ENCODE results near the gene INSIG1. TPM values are rescaled to one million over a fixed set of nuclear protein-coding genes. Genes with fewer than 3 reads are reported as not detected.
A peak's percentile ranks its signal among the peaks of the same experiment; 100 is the strongest.

The INSIG1 gene
- total and polyA plus RNA-seq, 8 donors: 13.5 to 170 (median 21.4) TPM

GRCh38 chr7:155252892-155253501, 44.7 kb upstream of the INSIG1 start:
- TF ChIP-seq CTCF (IDR thresholded peaks at IDR 0.05): no peak
- no peaks in the 10 kb centered on the region for H3K4me1 ChIP-seq
- no peaks in the 10 kb centered on the region for H3K36me3 ChIP-seq
- H3K4me3 ChIP-seq: no peak overlapping the region
- DNase-seq (peak in 1 of 4 donors; percentile 71), ATAC-seq (no peak)
- no peaks in the 10 kb centered on the region for H3K9me3 ChIP-seq
- intact Hi-C loops (cut with DNase I): no loop called here
- no peak overlapping the region for H3K27ac ChIP-seq
- peaks cover 0 to 11% of the 10 kb centered on the region in 2 donors for H3K27me3 ChIP-seq

- no peak overlapping the region for H3K4me3 ChIP-seq
- H3K27me3 ChIP-seq: peaks cover 0 to 11% of the 10 kb centered on the region in 2 donors
- no peaks in the 10 kb centered on the region for H3K4me1 ChIP-seq
- DNase-seq (peak in 1 of 4 donors; percentile 53), ATAC-seq (no peak)
- H3K9me3 ChIP-seq: no peaks in the 10 kb centered on the region
- intact Hi-C loops (cut with DNase I): no loop called here
- TF ChIP-seq CTCF (IDR thresholded peaks at IDR 0.05): no peak
- H3K36me3 ChIP-seq: no peaks in the 10 kb centered on the region
- no peak overlapping the region for H3K27ac ChIP-seq
Observed at GRCh38 chr7:155254018-155254417, 43.7 kb upstream of the INSIG1 start.

GRCh38 chr7:155255071-155255470, 42.6 kb upstream of the INSIG1 start:
- no peak for DNase-seq
- Histone ChIP-seq H3K9me3 (no peaks in the 10 kb centered on the region), H3K27ac (no peak overlapping the region), H3K36me3 (no peaks in the 10 kb centered on the region), H3K4me3 (no peak overlapping the region), H3K27me3 (peaks cover 0 to 16% of the 10 kb centered on the region in 2 donors), H3K4me1 (no peaks in the 10 kb centered on the region)
- no peak for TF ChIP-seq CTCF (IDR thresholded peaks at IDR 0.05)
- no peak for ATAC-seq
- intact Hi-C loops (cut with DNase I): no loop called here

GRCh38 chr7:155255621-155256020, 42.1 kb upstream of the INSIG1 start:
- Histone ChIP-seq H3K4me1 (no peaks in the 10 kb centered on the region), H3K27me3 (peaks cover 0 to 21% of the 10 kb centered on the region in 2 donors), H3K4me3 (no peak overlapping the region), H3K27ac (no peak overlapping the region), H3K9me3 (no peaks in the 10 kb centered on the region), H3K36me3 (no peaks in the 10 kb centered on the region)
- no peak for TF ChIP-seq CTCF (IDR thresholded peaks at IDR 0.05)
- DNase-seq: no peak
- intact Hi-C loops (cut with DNase I): no loop called here
- ATAC-seq: no peak

GRCh38 chr7:155256081-155256760, 41.5 kb upstream of the INSIG1 start:
- intact Hi-C loops (cut with DNase I): no loop called here
- Histone ChIP-seq H3K9me3 (no peaks in the 10 kb centered on the region), H3K4me1 (no peaks in the 10 kb centered on the region), H3K27me3 (peaks cover 0 to 27% of the 10 kb centered on the region in 2 donors), H3K4me3 (no peak overlapping the region), H3K36me3 (no peaks in the 10 kb centered on the region), H3K27ac (no peak overlapping the region)
- ATAC-seq: no peak
- DNase-seq: no peak
- no peak for TF ChIP-seq CTCF (IDR thresholded peaks at IDR 0.05)

Data from left lung (tissue), 10 donors.